HG03558 (cell line): ENCODE data around the gene MCM6.
A peak's percentile ranks its signal among the peaks of the same experiment; 100 is the strongest.
"Not testable (repeated sequence)": the region's sequence is repeated elsewhere in the genome, so short reads cannot be mapped to it uniquely, and the experiment has no call there.

ENCODE experiments used
- ATAC-seq: cut with Tn5 transposase; IDR thresholded peaks from one replicate; pipeline ENCODE4 v1.9.1; 2021; ENCODE audit warnings: moderate number of reproducible peaks; ENCODE audit not compliant: unreplicated experiment; ENCODE audit errors: extremely low read depth

MCM6 gene

DNA sequence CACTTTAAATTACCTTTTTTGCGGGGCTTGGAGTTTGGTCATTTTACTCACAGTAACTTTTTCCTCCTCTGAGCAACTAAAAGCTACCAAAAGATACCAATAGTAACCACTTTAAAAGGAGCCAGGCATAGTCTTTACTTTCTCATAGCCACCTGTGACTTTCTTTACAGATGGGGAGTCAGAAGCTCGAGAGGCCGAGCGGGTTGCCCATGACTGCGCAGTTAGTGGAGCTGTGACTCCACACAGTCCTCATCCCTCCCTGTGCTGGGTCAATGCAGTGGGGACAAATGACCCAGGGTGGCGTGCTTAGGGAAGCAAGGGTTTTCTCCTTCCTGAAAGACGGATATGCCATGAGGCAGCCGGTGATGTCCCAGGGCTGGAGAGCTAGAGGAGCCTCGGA lies 51.1 kb downstream of the MCM6 start:
- no peak for ATAC-seq

DNA sequence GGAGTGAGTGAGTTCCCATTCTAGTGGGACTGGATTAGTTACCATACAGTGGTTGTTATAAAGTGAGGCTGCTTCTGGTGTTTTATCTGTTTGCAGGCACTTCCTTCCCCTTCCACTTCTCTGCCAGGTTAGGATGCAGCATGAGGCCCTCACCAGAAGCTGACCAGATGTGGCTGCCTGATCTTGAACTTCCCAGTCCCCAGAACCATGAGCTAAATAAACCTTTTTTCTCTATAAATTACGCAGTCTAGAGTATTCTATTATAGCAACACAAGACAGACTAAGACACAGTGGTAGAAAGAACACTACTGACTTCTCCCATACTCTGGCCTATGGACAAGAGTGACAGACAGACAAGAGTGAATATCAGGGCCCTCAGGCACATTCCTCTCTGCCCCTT lies 53.4 kb downstream of the MCM6 start:
- ATAC-seq: no peak

DNA sequence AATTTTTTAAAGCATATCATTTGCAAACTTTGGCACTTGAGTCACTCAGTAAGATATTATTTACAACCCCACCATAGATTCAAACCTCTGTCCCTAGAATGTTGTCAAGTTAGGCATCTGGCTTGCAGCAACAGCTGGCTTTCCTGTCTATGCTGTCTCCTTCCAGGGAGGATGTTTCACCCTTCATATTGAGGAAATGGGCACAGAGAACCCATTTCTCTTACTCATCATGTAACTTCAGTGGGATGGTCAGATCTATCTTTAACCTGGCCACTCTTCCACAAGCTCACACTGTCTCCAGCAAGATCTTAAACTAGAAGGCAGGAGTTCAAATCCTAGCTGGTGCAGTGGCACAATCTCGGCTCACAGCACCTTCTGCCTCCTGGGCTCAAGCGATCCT lies 55.1 kb downstream of the MCM6 start:
- ATAC-seq: no peak

DNA sequence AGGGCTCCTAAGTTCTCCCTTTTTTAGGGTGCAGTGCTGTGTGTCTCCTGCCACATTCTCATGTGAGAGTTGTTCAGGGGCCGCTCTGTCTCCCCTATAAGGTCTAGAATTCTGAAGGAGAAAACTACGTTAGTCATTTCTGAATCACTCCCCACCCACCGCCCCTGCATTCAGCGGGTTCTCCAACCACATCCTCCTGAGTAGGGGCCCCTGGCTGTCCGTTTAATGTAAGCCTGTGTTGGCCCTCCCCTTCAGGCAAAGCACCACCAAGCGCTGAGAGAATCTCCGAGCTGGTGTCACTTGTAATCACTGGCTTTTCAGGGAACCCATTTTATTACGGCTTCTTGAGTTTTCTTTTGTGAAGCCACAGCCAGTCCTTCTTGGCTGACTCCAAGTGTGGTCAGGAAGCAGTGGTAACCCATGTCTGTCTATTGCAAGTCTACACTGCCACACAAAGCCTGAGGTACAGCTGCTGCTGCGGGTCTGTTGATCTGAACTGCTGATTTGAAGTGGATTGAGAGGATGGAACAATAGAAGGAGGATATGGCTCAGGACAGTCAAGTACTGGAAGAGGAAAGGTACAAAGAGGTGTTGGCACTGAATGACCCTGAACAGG lies 56.1 kb downstream of the MCM6 start:
- ATAC-seq: peak; percentile 61

DNA sequence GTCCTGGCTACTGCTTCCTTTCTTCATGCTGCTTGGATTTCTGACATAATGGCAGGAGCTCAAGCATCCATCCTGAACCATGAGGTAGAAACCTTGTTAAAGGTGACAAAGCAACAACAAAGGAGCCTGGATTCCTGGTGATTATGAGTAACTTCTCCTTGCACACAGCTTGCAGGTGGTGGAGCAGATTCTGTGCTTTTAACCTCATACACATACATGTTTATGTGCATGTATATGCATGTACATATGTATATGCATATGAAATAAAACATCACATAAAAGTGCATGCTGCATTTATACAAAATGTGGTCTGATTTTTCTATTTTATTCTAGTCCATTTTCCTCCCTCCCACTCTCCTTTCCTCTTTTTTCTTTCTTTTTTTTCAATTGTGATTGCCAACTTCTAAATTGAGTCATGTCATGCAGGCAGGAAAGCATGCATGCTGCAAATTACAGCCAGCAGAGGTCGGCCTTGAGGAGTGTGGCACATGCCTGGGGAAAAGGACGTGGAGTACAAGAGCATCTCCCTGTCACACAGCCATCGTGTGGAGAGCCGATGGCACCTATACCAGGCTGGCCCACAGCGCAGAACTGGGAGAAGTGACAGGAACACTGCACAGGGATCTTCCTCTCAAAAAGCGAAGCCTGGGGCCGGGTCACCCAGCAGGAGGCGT lies 57.2 kb downstream of the MCM6 start:
- ATAC-seq: no peak

DNA sequence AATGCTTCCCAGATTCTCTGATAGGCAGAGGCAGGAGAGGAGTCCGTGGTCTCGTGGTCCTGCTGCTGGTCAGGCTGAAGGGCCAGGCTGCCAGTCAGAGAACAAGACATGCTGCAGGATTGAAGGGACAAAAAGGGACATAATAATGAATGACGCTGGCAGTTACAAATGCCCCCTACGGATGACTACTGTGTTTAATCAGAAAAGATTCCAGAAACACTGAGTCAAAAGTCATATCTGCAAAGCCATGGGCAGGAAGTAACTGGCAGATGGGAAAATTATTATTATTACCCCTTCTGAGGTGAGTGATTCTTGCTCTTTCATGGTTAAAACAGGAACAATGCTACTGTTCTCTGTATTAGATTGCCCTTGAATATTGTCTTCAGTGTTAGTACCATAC lies 58.3 kb downstream of the MCM6 start:
- ATAC-seq: no peak

DNA sequence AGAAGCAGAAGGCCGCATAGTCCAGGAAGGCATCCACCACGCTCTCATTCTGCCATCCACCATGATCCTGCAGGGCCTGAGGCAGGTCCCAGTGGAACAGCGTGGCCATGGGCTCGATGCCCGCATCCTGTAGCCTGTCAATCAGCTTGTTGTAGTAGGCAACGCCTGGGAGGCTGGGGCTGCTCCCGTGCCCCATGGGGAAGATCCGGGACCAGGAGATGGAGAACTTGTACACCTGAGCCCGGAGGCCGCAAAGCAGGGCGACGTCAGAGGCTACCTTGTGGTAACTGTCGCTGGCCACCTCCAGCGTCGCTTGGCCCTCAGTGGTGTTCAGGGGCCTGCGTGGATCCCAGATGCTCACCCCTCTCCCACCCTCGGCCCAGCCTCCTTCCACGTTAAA lies 58.8 kb downstream of the MCM6 start:
- ATAC-seq: no peak

DNA sequence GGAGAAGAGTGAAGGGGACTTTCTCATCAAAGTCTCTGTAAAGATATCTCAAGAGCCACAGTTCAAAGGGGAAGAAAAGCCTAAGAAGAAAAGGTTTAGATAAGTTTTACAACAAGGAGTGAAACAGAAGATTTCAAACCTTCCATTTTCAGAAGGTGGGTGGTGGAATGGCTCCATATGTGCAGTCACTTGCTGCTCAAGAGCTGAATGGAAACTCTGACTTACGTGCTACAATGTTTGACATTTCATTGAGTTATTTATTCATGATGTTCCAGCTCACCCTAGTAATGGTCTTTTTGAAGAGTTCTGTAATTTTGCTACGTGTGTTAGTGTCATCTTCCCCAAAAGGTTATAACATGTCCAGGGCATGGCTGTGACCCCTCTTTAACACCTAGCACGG lies 61.0 kb downstream of the MCM6 start:
- no peak for ATAC-seq

DNA sequence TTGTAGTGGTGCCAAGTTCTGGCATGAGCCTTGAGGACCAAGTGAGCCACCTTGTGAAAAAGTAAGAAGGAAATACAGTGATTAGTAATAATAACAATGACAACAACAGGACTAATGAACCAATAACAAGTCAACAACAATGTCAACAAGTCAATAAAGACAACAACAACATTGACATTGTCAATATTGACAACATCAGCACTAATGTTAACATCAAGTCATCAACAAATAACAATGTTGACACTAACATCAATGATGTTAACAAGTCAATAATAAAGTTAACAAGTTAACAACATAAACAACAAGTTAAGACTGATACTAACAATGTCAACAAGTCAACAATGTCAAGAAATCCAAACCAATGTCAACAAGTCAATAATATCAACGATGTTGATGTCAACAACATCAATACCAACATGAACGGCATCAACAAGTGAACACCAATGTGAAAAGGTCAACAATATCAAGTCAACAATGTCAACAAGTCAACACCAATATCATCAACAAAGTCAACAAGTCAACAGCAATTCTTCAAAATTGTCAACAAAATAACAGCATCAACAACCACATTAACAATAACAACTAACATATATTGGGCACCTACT lies 63.2 kb downstream of the MCM6 start:
- ATAC-seq: no peak

DNA sequence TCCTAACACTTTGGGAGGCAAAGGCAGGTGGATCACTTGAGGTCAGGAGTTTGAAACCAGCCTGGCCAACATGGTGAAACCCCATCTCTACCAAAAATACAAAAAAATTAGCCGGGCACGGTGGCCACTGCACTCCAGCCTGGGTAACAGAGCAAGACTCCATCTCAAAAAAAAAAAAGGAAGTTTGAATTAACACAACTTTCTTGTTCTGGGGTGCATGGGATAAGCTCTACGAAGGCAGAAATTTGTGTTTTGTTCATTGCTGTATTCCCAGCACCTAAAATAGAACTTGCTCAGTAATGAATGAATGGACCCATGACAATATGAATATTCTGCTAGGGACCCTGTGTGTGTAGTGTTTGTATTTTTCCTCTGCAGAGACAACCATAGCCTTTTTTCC lies 68.4 kb downstream of the MCM6 start:
- not testable (repeated sequence) for ATAC-seq

DNA sequence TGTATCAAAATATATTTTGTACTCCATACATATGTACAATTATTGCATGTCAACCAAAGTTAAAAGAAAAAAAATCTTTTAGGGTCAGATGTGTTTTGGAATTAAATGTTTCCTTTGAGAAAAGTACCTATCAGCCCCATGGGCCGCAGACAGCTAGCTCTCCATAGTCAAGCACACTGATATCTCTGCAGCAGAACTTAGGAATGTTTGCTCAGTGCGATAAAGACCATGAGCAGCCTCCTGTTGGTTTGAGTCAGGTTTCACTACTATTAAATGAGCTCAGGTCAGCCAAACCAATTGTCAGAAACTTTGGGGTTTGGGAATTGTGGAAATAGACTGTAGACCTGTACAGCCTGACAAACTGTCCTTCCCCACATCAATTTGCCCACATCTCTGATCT lies 73.0 kb downstream of the MCM6 start:
- no peak for ATAC-seq

DNA sequence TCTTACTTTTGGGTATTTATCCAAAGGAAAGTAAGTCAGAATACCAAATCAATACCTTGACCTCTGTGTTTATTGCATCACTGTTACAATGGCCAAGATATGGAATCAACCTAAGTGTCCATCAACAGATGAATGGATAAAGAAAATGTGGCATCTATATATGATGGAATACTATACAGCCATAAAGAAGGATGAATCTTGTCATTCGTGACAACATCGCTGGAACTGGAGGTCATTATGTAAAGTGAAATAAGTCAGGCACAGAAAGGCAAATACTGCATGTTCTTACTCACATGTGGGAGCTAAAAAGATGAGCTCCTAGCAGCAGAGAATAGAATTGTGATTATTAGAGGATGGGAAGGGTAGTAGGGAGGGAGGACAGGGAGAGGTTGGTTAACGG lies 73.9 kb downstream of the MCM6 start:
- ATAC-seq: no peak

DNA sequence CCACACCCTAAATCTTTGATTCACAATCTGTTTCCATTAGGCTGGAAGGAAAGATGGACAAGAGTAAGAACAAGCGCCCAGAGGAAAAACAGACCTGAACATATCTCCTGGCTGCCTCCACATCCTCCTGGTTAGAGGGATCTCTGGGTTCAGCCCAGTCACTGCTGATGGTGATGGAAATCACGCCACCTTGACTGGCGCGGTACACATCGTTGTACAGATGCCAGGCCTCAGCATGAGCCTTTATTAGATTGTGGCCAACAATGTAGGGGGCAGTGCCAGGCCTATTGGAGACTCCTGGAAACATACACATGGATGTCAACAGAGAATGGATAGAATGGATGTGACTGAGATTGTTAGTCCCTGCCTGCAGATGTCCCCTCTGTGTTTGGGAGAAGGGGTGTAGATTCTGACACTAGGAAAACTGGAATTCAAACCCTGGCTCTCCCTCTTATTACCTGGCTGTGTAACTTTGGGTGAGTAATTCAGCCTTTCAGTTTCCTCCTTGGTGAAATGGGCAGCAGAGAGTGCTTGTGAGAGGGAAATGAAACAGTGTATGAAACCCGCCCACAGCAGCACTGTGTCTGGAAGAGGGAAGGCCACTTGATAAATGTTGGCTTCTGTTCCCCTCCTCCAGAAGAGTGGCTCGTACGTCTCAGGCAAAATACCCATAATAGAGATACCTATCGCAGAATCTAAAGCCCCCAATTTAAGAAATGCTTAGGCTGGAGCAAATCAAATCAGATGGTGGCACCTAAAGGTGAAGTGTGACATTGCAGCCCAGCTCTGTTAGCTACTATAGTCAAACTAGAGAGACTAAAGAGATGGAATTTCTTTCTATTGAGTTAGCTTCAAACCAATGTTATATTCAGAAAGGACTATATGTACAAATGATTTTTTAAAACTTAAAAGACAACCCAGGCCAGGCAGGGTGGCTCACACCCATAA lies 75.5 kb downstream of the MCM6 start:
- no peak for ATAC-seq

DNA sequence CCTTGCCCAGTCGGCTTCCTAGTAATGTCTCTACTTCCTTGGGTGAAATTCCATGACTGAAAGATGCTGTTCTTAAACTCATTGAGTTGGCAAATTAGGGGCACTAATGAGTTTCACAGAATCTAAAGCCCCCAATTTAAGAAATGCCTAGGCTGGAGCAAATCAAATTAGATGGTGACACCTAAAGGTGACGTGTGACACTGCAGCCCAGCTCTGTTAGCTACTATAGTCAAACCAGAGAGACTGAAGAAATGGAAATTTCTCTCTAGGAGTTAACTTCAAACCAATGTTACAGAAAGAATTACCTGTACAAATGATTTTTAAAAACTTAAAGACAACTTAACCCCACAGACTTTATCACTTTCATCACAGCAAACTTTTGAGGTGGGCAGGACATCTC lies 76.5 kb downstream of the MCM6 start:
- ATAC-seq: no peak

DNA sequence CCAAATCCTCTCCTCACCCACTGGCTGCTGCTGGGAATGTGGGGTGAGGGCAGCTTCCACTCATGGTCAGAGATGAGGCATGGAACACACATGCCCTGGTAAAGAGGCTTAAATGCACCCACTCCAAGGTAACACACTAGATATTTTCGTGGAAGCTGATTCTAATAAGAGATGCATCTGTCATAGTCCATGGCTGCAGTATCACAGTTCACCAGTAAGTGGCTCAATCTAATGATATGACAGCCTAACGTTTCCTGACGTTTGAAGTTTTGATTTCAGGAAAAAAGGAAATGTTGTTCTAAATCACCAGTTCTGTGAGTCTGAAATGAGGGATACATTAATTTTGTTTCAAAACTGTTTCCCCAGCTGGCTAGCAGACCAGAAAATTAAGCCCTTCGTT lies 77.5 kb downstream of the MCM6 start:
- ATAC-seq: no peak

DNA sequence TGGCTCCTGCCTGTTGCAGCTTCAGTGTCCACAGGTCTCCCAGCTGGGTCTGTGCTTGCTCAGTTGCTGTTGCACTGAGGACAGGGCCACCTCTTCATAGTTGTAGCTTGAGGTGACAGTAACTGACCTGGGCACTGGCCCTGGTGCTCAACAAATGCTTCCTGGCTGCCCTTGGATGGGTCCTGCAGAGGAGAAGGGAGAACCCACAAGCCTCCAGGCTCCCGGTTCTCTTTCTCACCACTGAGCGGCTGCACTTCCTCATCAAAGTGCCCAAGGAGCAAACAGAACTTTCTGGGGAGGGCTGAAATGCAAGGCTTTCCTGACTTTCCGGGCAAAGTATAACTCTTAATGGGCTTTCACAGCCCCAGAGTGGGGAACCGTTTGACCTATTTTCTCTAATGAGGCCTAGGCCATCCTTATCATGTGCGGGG lies 78.0 kb downstream of the MCM6 start:
- no peak for ATAC-seq

DNA sequence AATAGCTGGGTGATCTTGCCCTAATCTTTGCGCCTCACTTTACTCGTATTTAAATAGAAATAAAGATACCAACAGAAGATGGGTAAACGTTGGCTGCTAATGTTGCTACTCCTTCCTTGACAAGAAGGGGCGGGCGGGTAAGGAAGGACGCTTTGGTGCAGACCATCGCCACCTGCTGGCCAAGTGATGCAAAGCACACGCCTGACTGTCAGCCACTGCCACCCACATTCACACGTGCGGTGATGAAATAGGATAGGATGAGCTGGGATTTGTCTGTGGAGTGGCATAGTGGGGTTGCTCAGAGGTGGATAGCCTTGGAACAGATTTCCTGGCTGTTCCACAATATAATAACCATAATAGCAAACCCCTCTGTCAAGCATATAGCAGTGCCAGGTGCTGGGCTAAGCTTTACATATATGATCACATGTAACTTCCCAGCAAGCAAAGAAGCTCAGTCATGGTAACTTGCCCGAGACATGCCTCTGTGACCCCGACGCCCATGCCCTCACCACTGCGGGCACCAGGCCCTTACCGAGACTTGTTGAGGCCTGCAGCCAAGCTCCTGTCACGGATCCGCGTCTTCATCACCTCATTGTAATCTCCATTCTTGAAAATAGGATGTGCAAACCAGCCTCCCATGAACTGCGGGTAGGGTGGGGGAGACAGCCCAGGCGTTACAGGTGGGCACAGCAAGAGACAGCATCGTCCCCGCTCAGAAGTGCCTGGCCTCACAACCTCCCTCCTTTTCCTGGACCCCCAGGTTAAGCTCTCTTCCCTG lies 78.6 kb downstream of the MCM6 start:
- ATAC-seq: peak; percentile 43

DNA sequence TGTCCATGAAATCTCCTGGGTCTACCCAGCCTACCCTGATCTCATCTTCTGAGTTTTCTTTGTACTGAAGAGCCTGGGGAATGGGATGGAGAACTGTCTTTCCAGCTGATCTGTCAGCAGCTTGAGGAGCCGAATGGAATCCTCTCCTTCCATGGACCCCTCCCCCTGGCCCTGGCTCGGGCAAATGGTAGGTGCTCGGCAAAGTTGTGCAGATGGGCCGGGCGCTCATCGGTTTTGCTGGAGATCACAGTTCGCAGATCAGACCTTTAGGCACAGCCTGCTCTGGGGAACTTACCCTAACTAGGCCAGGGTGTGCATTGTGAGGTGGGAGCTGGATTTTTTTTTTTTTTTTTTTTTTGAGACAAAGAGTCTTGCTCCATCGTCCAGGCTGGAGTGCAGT lies 79.6 kb downstream of the MCM6 start:
- no peak for ATAC-seq

DNA sequence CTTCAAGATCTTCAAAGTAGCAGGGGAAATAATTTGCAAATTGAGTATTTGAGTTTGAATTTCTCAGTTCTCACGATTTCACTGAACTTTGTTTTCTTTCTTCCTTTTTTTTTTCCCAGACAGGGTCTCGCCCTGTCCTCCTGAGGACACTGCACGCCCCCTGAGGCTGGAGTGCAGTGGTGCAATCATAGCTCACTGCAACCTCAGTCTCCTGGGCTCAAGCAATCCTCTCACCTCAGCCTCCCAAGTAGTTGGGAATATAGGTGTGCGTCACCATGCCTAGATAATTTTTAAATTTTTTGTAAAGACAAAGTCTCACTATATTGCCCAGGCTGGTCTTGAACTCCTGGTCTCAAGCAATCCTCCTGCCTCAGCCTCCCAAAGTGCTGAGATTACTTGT lies 80.6 kb downstream of the MCM6 start:
- ATAC-seq: not testable (repeated sequence)
